Choroid plexus epithelial cell (primary cell): ENCODE data around the gene NGEF.

Experiments
- DNase-seq: peaks from one replicate; pipeline ENCODE4 v3.0.0-alpha.2; 2010; ENCODE audit warnings: low read depth
- H3K4me3 ChIP-seq: 2 replicates; pipeline ENCODE4 v1.5.1; 2011; ENCODE audit warnings: low read depth, mild to moderate bottlenecking, control low read depth, low read length, moderate library complexity
- TF ChIP-seq, protein P1 (sequence below): conservative IDR thresholded peaks from 2 replicates; pipeline ENCODE4 v1.5.1; 2011; ENCODE audit warnings: low read depth, mild to moderate bottlenecking, control low read depth, inconsistent platforms, low read length, moderate library complexity

NGEF gene

GRCh38 chr2:232994446-232994845 is 18.6 kb downstream of the NGEF start:
- H3K4me3 ChIP-seq: no peak overlapping the region
- TF ChIP-seq, protein P1, sequence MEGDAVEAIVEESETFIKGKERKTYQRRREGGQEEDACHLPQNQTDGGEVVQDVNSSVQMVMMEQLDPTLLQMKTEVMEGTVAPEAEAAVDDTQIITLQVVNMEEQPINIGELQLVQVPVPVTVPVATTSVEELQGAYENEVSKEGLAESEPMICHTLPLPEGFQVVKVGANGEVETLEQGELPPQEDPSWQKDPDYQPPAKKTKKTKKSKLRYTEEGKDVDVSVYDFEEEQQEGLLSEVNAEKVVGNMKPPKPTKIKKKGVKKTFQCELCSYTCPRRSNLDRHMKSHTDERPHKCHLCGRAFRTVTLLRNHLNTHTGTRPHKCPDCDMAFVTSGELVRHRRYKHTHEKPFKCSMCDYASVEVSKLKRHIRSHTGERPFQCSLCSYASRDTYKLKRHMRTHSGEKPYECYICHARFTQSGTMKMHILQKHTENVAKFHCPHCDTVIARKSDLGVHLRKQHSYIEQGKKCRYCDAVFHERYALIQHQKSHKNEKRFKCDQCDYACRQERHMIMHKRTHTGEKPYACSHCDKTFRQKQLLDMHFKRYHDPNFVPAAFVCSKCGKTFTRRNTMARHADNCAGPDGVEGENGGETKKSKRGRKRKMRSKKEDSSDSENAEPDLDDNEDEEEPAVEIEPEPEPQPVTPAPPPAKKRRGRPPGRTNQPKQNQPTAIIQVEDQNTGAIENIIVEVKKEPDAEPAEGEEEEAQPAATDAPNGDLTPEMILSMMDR: no peak
- no peak for DNase-seq

DNA sequence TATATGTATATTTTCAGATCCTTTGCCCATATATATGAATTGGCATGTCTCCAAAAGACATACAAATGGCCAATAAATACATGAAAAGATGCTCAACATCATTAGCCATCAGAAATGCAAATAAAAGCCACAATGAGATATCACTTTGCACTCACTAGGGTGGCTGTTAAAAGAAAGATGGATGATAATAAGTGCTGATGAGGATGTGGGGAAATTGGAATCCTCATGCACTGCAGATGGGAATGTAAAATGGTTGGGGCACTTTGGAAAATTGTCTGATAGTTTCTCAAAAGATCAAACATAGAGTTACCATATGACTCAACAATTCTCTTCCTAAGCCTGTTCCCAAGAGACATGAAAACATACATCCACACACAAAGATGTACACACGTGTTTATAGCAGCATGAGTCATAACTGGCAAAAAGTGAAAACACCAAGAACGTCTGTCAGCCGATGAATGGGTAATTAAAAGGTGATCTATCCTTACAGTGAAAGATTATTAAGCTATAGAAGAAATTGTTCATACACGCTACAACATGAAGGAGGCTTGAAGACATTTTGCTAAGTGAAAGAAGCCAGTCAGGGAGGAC is 19.7 kb downstream of the NGEF start:
- DNase-seq: no peak
- H3K4me3 ChIP-seq: no peak overlapping the region
- TF ChIP-seq, protein P1: no peak

GRCh38 chr2:232986155-232986554 is 26.9 kb downstream of the NGEF start:
- TF ChIP-seq, protein P1: no peak
- no peak for DNase-seq
- no peak overlapping the region for H3K4me3 ChIP-seq

- no peak for DNase-seq
- TF ChIP-seq, protein P1: no peak
- no peak overlapping the region for H3K4me3 ChIP-seq
These were observed 28.4 kb downstream of the NGEF start for GRCh38 chr2:232984451-232985207.

GRCh38 chr2:232983669-232984140 is 29.4 kb downstream of the NGEF start:
- DNase-seq: no peak
- no peak overlapping the region for H3K4me3 ChIP-seq
- TF ChIP-seq, protein P1: no peak

DNA sequence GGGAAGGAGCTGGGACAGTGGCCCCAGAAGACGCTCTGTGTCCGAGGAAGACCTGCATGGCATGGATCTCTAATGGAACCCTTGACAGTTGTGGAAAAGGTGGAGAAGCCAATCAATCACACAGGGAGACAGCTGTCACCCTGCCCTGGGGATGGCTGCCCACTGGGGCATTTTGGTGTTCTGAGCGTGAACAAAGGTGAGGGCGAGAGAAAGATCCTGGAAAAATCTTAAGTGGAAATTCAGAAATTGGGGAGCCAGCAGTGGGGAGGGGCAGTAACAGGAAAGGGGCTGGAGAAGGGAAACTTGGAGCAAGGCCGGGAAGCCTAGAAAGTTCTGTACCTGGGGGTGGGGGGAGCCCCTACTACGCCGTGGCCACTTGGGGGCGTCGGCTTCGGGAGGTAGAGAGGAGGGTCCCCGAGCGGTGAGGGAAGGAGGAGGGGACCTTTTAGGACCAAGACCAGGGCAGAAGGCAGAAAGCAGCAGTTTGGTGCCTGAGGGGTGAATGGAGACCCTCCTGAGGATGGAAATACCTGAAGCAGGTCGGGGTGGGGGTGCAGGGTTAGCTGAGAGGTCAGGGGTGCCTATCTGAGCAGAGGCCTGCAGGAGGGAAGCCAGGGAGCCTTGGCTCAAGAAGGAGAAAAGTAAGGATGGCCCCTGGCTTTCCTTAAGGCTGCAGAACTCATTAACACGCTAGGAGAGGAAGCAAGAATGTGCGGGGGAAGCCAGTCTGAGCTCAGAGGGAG is 30.0 kb downstream of the NGEF start:
- TF ChIP-seq, protein P1: no peak
- H3K4me3 ChIP-seq: no peak overlapping the region
- no peak for DNase-seq
